H9 (cell line): ENCODE measurements around the gene ABCC3. TPM values are rescaled to one million over a fixed set of nuclear protein-coding genes. Genes with fewer than 3 reads are reported as not detected.

ENCODE experiments used
- DNase-seq: peaks from one replicate; pipeline ENCODE4 v3.0.0-alpha.2; 2017
- H2AFZ ChIP-seq: one replicate; pipeline ENCODE4 v1.6.1; 2013; ENCODE audit warnings: mild to moderate bottlenecking, low read length, control low read depth, moderate library complexity
- H2AK5ac ChIP-seq: 2 replicates; pipeline ENCODE4 v1.6.1; 2013; ENCODE audit warnings: low read length, control low read depth, mixed read lengths; ENCODE audit not compliant: insufficient read length
- H2BK120ac ChIP-seq: one replicate; pipeline ENCODE4 v1.6.1; 2013; ENCODE audit warnings: low read depth, mild to moderate bottlenecking, low read length, control low read depth, inconsistent platforms; ENCODE audit not compliant: poor library complexity, severe bottlenecking
- H2BK12ac ChIP-seq: 2 replicates; pipeline ENCODE4 v1.6.1; 2013; ENCODE audit warnings: low read length, control low read depth, mixed read lengths, low read depth; ENCODE audit not compliant: insufficient read length
- H2BK15ac ChIP-seq: 2 replicates; pipeline ENCODE4 v1.6.1; 2013; ENCODE audit warnings: low read depth, low read length, control low read depth
- H2BK20ac ChIP-seq: one replicate; pipeline ENCODE4 v1.6.1; 2013; ENCODE audit warnings: low read depth, mild to moderate bottlenecking, low read length, control low read depth, inconsistent platforms; ENCODE audit not compliant: poor library complexity, severe bottlenecking
- H2BK5ac ChIP-seq: 2 replicates; pipeline ENCODE4 v1.6.1; 2013; ENCODE audit warnings: low read length, control low read depth, mixed read lengths; ENCODE audit not compliant: insufficient read length
- H3K14ac ChIP-seq: 2 replicates; pipeline ENCODE4 v1.6.1; 2013; ENCODE audit warnings: low read length, control low read depth; ENCODE audit not compliant: insufficient read depth
- H3K18ac ChIP-seq: 2 replicates; pipeline ENCODE4 v1.6.1; 2013; ENCODE audit warnings: low read depth, mild to moderate bottlenecking, mixed read lengths, low read length, control low read depth; ENCODE audit not compliant: insufficient read length
- H3K23ac ChIP-seq: 2 replicates; pipeline ENCODE4 v1.6.1; 2013; ENCODE audit warnings: low read length, control low read depth, mixed read lengths, low read depth; ENCODE audit not compliant: insufficient read length
- H3K23me2 ChIP-seq: 2 replicates; pipeline ENCODE4 v1.6.1; 2013; ENCODE audit warnings: low read depth, mild to moderate bottlenecking, mixed read lengths, low read length, control low read depth; ENCODE audit not compliant: insufficient read length, poor library complexity, severe bottlenecking
- H3K27ac ChIP-seq: 2 replicates; pipeline ENCODE4 v1.5.1; 2013; ENCODE audit warnings: low read length, control low read depth, mixed read lengths, low read depth; ENCODE audit not compliant: insufficient read length
- H3K27me3 ChIP-seq: 2 replicates; pipeline ENCODE4 v1.6.1; 2013; ENCODE audit warnings: low read length, control low read depth, inconsistent platforms; ENCODE audit not compliant: insufficient read depth
- H3K4ac ChIP-seq: 2 replicates; pipeline ENCODE4 v1.6.1; 2013; ENCODE audit warnings: low read depth, mild to moderate bottlenecking, control low read depth, inconsistent platforms, low read length, moderate library complexity
- H3K4me1 ChIP-seq: 2 replicates; pipeline ENCODE4 v1.6.1; 2013; ENCODE audit warnings: low read length, control low read depth, inconsistent platforms; ENCODE audit not compliant: insufficient read depth
- H3K4me2 ChIP-seq: 2 replicates; pipeline ENCODE4 v1.6.1; 2013; ENCODE audit warnings: low read length, control low read depth, mixed read lengths; ENCODE audit not compliant: insufficient read length, insufficient read depth
- H3K56ac ChIP-seq: 2 replicates; pipeline ENCODE4 v1.6.1; 2013; ENCODE audit warnings: low read depth, mild to moderate bottlenecking, mixed read lengths, low read length, control low read depth; ENCODE audit not compliant: insufficient read length
- H3K79me1 ChIP-seq: 2 replicates; pipeline ENCODE4 v1.6.1; 2013; ENCODE audit warnings: low read depth, mild to moderate bottlenecking, moderate library complexity, low read length, control low read depth, inconsistent platforms; ENCODE audit not compliant: insufficient read depth, poor library complexity, severe bottlenecking
- H3K79me2 ChIP-seq: 2 replicates; pipeline ENCODE4 v1.6.1; 2013; ENCODE audit warnings: low read length, control low read depth, inconsistent platforms; ENCODE audit not compliant: insufficient read depth
- H3K9ac ChIP-seq: 2 replicates; pipeline ENCODE4 v1.6.1; 2013; ENCODE audit warnings: low read length, control low read depth, mixed read lengths; ENCODE audit not compliant: insufficient read length; ENCODE audit errors: extremely low read depth
- H3K9me3 ChIP-seq: one replicate; pipeline ENCODE4 v1.6.1; 2013; ENCODE audit warnings: low read depth, low read length, inconsistent platforms; ENCODE audit not compliant: control insufficient read depth
- H3T11ph ChIP-seq: one replicate; pipeline ENCODE4 v1.6.1; 2013; ENCODE audit warnings: mild to moderate bottlenecking, low read length, control low read depth, inconsistent platforms
- H4K20me1 ChIP-seq: one replicate; pipeline ENCODE4 v1.6.1; 2013; ENCODE audit not compliant: control insufficient read depth, insufficient read length, insufficient read depth
- H4K5ac ChIP-seq: 2 replicates; pipeline ENCODE4 v1.6.1; 2013; ENCODE audit warnings: low read depth, mild to moderate bottlenecking, mixed read lengths, low read length, control low read depth; ENCODE audit not compliant: insufficient read length
- H4K8ac ChIP-seq: replicated peaks from 2 replicates; pipeline ENCODE4 v1.6.1; 2013; ENCODE audit warnings: low read length, control low read depth, mixed read lengths, low read depth; ENCODE audit not compliant: insufficient read length
- H4K91ac ChIP-seq: 2 replicates; pipeline ENCODE4 v1.6.1; 2013; ENCODE audit warnings: low read depth, mild to moderate bottlenecking, moderate library complexity, mixed read lengths, low read length, control low read depth; ENCODE audit not compliant: insufficient read length
- H3K27ac Mint-ChIP-seq, 3 experiments: 2 replicates in 2 of 3; 3 replicates in 1 of 3; pipeline ENCODE4 v1.8.0; 2020 to 2021; ENCODE audit warnings: mixed read lengths in 3 of 3, mild to moderate bottlenecking in 1 of 3, moderate library complexity in 1 of 3
- H3K27me3 Mint-ChIP-seq: 2 replicates; pipeline ENCODE4 v1.8.0; 2021; ENCODE audit warnings: low read depth, mild to moderate bottlenecking, moderate library complexity, mixed read lengths
- H3K36me3 Mint-ChIP-seq, 3 experiments: 2 replicates in 2 of 3; 3 replicates in 1 of 3; pipeline ENCODE4 v1.8.0; 2020 to 2021; ENCODE audit warnings: low read depth in 3 of 3, mixed read lengths in 3 of 3; ENCODE audit not compliant: insufficient read depth in 1 of 3
- H3K4me1 Mint-ChIP-seq, 2 experiments: 2 replicates each; pipeline ENCODE4 v1.8.0; 2020; ENCODE audit warnings: mixed read lengths in 2 of 2
- H3K4me3 Mint-ChIP-seq, 2 experiments: 2 replicates in 1 of 2; 3 replicates in 1 of 2; pipeline ENCODE4 v1.8.0; 2020 to 2021; ENCODE audit warnings: mild to moderate bottlenecking in 2 of 2, mixed read lengths in 2 of 2, moderate library complexity in 1 of 2
- H3K9me3 Mint-ChIP-seq, 2 experiments: 2 replicates in 1 of 2; 3 replicates in 1 of 2; pipeline ENCODE4 v1.8.0; 2020; ENCODE audit warnings: mild to moderate bottlenecking in 2 of 2, mixed read lengths in 2 of 2, moderate library complexity in 1 of 2
- WGBS: extraction: QIAGEN DNeasy Blood & Tissue Kit; methylation state at CpG from one replicate; pipeline ENCODE4 v1.1.7; 2013; ENCODE audit warnings: missing lambda C conversion rate, low lambda C conversion rate, mixed read lengths; ENCODE audit not compliant: insufficient read length; ENCODE audit errors: extremely low coverage; 5-methylcytosine and 5-hydroxymethylcytosine counted together
- total RNA-seq: library from RNA; stranded (reverse); gene quantifications from 2 replicates; pipeline ENCODE4 v1.2.1, GENCODE V29; 2021
- TF ChIP-seq, protein P1 (sequence below): fragments of 200-600 bp; sonication (generic); conservative IDR thresholded peaks from 3 replicates; pipeline ENCODE4 v1.8.0; 2021; ENCODE audit warnings: antibody characterized with exemption, mild to moderate bottlenecking

ABCC3 gene
- total RNA-seq, 1 experiment from 2014 or later: 0.31 TPM

GRCh38 chr17:50662632-50663225 lies 28.0 kb downstream of the ABCC3 start:
- TF ChIP-seq, protein P1, sequence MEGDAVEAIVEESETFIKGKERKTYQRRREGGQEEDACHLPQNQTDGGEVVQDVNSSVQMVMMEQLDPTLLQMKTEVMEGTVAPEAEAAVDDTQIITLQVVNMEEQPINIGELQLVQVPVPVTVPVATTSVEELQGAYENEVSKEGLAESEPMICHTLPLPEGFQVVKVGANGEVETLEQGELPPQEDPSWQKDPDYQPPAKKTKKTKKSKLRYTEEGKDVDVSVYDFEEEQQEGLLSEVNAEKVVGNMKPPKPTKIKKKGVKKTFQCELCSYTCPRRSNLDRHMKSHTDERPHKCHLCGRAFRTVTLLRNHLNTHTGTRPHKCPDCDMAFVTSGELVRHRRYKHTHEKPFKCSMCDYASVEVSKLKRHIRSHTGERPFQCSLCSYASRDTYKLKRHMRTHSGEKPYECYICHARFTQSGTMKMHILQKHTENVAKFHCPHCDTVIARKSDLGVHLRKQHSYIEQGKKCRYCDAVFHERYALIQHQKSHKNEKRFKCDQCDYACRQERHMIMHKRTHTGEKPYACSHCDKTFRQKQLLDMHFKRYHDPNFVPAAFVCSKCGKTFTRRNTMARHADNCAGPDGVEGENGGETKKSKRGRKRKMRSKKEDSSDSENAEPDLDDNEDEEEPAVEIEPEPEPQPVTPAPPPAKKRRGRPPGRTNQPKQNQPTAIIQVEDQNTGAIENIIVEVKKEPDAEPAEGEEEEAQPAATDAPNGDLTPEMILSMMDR: no peak
- H2BK15ac ChIP-seq: no peak overlapping the region
- no peak overlapping the region for H3K4ac ChIP-seq
- Mint-ChIP-seq H3K27ac (no peak overlapping the region; a peak in 1 of 7 replicates), H3K4me1 (peaks cover 30 to 32% of the 10 kb centered on the region in 2 experiments), H3K36me3 (no peaks in the 10 kb centered on the region; a peak in 1 of 7 replicates), H3K4me3 (no peak overlapping the region; a peak in 1 of 5 replicates), H3K9me3 (no peaks in the 10 kb centered on the region), H3K27me3 (peaks cover 9% of the 10 kb centered on the region)
- H3K56ac ChIP-seq: no peak overlapping the region
- no peak overlapping the region for H4K8ac ChIP-seq
- no peaks in the 10 kb centered on the region for H3K27me3 ChIP-seq
- no peak overlapping the region for H2BK12ac ChIP-seq
- H3K18ac ChIP-seq: no peak overlapping the region
- H3K9me3 ChIP-seq: no peaks in the 10 kb centered on the region
- H3K23ac ChIP-seq: no peak overlapping the region
- H2AK5ac ChIP-seq: no peak overlapping the region
- H2BK120ac ChIP-seq: no peak overlapping the region
- WGBS: no CpG with 5 or more reads among the region's 9 CpGs
- no peak overlapping the region for H3K14ac ChIP-seq
- DNase-seq: no peak
- no peak overlapping the region for H3T11ph ChIP-seq
- H3K4me1 ChIP-seq: peaks cover 6% of the 10 kb centered on the region; the same call in 1 of the 2 replicates
- H3K79me2 ChIP-seq: no peaks in the 10 kb centered on the region
- no peak overlapping the region for H4K91ac ChIP-seq
- H2BK5ac ChIP-seq: no peak overlapping the region
- no peak overlapping the region for H4K5ac ChIP-seq
- no peak overlapping the region for H2BK20ac ChIP-seq
- H3K27ac ChIP-seq: no peak overlapping the region
- no peaks in the 10 kb centered on the region for H3K23me2 ChIP-seq
- H3K79me1 ChIP-seq: no peaks in the 10 kb centered on the region
- no peak overlapping the region for H2AFZ ChIP-seq
- no peak overlapping the region for H3K9ac ChIP-seq
- H4K20me1 ChIP-seq: no peaks in the 10 kb centered on the region
- no peak overlapping the region for H3K4me2 ChIP-seq
